Prostate gland (tissue), 2 donors: ENCODE results near the gene CACNA2D1.

Experiments
- CTCF ChIP-seq, 4 experiments: fragments of 200-600 bp in 2 of 4; fragments of 450-650 bp in 2 of 4; sonication (generic) in 2 of 4; IDR thresholded peaks; 1 replicate in 3 of 4; 2 replicates in 1 of 4; pipeline ENCODE4 v1.5.1; 2016 to 2019; ENCODE audit warnings: antibody characterized with exemption in 4 of 4, mild to moderate bottlenecking in 2 of 4, moderate library complexity in 2 of 4
- POLR2AphosphoS5 ChIP-seq: sonication (generic); formaldehyde crosslinking; IDR thresholded peaks from one replicate; pipeline ENCODE4 v1.6.1; 2017; ENCODE audit warnings: antibody characterized with exemption

DNA sequence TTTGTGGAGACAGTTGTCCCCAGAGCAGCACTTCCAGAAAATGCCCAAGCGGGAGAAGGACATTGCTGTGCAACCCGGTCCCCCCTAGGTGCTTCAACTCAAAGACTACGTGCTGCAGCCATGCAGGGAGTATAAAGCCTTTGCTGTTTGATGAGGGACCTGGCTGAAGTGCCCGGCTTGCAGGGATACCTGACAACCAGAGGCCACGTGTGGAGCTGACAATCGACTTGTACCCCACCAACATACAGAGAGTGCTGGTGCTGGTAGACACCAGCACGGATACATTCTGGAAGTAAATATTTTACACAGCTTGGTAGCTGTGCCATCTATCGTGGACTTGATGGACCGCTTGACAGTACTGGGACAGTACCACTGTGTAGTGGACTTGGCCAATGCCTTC, 240.6 kb downstream of the CACNA2D1 start:
- no peak for TF ChIP-seq POLR2AphosphoS5
- TF ChIP-seq CTCF (IDR thresholded peaks at IDR 0.05): no peak
